ENCODE data around the gene FRYL.

FRYL gene

GRCh38 chr4:48557478-48557877 lies 222.6 kb downstream of the FRYL start:
- peak; percentile 9 for DNase-seq (ENCODE audit: low spot score)

GRCh38 chr4:48556268-48556667 lies 223.8 kb downstream of the FRYL start:
- no peak for DNase-seq (ENCODE audit: low spot score)

GRCh38 chr4:48554606-48555005 lies 225.5 kb downstream of the FRYL start:
- no peak for DNase-seq (ENCODE audit: low spot score)

- DNase-seq (ENCODE audit: low spot score) = no peak
Measured at GRCh38 chr4:48553720-48554119, 226.4 kb downstream of the FRYL start.

- no peak for DNase-seq (ENCODE audit: low spot score)
Measured at GRCh38 chr4:48546336-48546735, 233.7 kb downstream of the FRYL start.

- no peak for DNase-seq (ENCODE audit: low spot score)
Measured at GRCh38 chr4:48543796-48544195, 236.3 kb downstream of the FRYL start.

GRCh38 chr4:48542888-48543287 lies 237.2 kb downstream of the FRYL start:
- DNase-seq (ENCODE audit: low spot score) = no peak

GRCh38 chr4:48539597-48539996 lies 240.5 kb downstream of the FRYL start:
- DNase-seq (ENCODE audit: low spot score) = no peak

GRCh38 chr4:48538358-48538757 lies 241.7 kb downstream of the FRYL start:
- DNase-seq (ENCODE audit: low spot score) = no peak

- DNase-seq (ENCODE audit: low spot score) = no peak
Measured at GRCh38 chr4:48526406-48526805, 253.7 kb downstream of the FRYL start.

- DNase-seq (ENCODE audit: low spot score) = no peak
Measured at GRCh38 chr4:48518143-48518542, 261.9 kb downstream of the FRYL start.

GRCh38 chr4:48509543-48509942 lies 270.5 kb downstream of the FRYL start:
- no peak for DNase-seq (ENCODE audit: low spot score)

- DNase-seq (ENCODE audit: low spot score) = no peak
Measured at GRCh38 chr4:48506716-48507115, 273.4 kb downstream of the FRYL start.

- DNase-seq (ENCODE audit: low spot score) = no peak
Measured at GRCh38 chr4:48504352-48504751, 275.7 kb downstream of the FRYL start.

GRCh38 chr4:48504026-48504330 lies 276.1 kb downstream of the FRYL start:
- no peak for DNase-seq (ENCODE audit: low spot score)

GRCh38 chr4:48503233-48504025 lies 276.6 kb downstream of the FRYL start:
- no peak for DNase-seq (ENCODE audit: low spot score)

- DNase-seq (ENCODE audit: low spot score) = no peak
Measured at GRCh38 chr4:48499551-48500066, 280.5 kb downstream of the FRYL start.

GRCh38 chr4:48498895-48499294 lies 281.2 kb downstream of the FRYL start:
- no peak for DNase-seq (ENCODE audit: low spot score)

- DNase-seq (ENCODE audit: low spot score) = no peak
Measured at GRCh38 chr4:48495941-48496340, 284.1 kb downstream of the FRYL start.

GRCh38 chr4:48493452-48494100 lies 286.5 kb downstream of the FRYL start:
- DNase-seq (ENCODE audit: low spot score) = no peak

GRCh38 chr4:48491514-48492176 lies 288.4 kb downstream of the FRYL start:
- DNase-seq (ENCODE audit: low spot score) = no peak

GRCh38 chr4:48490680-48491513 lies 289.2 kb downstream of the FRYL start:
- DNase-seq (ENCODE audit: low spot score) = peak; percentile 35

Measured in germinal center (tissue), 1 donor.